LNCAP (cell line): ENCODE measurements around the gene MRTFB.

Experiments
- TF ChIP-seq, protein P1 (sequence below): fragments of 450-650 bp; IDR thresholded peaks from 2 replicates; pipeline ENCODE4 v1.5.1; 2017; ENCODE audit warnings: mild to moderate bottlenecking

Gene MRTFB

DNA sequence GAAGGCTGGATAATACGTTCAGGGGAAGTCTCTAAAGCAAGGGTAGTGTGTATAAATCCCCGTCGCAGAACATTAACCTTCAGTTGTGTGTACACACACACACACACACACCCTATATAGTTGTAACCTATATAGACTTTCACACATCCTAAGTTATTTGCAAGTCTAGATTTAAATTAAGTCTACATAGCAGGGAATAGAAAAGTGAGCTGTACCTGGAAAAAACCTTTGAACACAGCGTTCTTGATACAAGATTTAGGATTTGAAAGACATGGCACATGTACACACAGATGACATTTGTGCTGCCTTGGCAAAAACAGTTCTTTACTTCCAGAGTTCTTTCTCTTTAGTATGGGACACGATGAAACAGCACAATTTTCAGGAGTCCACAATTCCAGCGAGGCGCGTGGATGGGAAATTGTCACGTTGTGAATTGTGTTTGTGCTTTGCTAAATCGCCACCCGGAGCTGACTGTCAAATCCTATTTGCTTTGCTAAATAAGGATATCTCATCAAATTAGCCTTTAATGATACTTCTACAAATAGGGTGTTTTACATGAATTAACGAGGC, 233.9 kb downstream of the MRTFB start:
- TF ChIP-seq, protein P1, sequence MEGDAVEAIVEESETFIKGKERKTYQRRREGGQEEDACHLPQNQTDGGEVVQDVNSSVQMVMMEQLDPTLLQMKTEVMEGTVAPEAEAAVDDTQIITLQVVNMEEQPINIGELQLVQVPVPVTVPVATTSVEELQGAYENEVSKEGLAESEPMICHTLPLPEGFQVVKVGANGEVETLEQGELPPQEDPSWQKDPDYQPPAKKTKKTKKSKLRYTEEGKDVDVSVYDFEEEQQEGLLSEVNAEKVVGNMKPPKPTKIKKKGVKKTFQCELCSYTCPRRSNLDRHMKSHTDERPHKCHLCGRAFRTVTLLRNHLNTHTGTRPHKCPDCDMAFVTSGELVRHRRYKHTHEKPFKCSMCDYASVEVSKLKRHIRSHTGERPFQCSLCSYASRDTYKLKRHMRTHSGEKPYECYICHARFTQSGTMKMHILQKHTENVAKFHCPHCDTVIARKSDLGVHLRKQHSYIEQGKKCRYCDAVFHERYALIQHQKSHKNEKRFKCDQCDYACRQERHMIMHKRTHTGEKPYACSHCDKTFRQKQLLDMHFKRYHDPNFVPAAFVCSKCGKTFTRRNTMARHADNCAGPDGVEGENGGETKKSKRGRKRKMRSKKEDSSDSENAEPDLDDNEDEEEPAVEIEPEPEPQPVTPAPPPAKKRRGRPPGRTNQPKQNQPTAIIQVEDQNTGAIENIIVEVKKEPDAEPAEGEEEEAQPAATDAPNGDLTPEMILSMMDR: no peak

DNA sequence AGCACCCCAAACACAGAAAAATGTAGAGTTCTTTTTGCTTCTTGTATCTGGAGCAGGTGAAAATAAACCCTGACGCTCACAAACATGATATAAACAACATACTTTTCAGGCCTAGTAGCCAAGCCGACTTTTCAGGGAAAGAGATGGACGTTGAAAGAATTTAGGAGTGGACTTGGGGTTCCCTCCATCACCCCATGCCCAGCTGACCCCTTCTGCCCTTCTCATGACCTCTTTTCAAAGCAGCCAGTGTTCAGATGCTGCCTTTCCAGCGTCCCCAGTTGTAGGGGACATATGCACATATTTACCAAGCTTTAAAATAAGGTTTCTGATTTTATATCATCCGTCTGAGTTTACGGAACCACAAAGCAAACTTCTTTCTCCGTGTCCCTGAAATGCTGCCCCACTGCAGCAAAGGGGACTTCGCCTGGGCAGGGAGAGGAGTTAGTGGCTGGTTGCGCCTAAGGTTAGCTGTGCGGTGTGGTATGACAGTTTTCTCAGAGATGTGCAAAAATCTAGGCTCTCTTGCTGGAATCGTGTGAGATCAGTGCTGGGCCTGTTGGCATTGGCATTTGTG, 235.5 kb downstream of the MRTFB start:
- TF ChIP-seq, protein P1: no peak

DNA sequence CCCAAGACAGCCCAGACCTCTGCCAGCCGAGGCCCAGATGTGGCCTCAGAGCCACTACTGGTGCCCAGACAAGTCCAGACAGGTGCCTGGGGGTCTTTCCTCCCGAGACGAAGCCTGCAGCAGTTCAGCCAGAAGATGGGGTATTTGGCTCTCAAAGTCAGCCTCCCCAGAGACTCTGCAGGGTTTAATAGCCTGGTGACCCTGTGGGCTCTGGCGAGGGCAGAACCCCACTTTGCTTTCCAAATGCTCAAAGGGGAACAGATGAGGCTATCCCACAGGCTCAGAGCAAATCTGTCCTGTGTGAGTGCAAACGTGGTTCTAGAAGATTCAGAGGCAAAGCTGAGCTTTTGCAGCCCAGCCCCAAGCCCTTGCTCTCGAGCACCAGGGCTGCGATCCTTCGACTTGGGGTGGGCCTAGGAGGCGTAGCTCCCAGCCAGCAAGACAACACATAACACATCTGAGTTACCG, 236.0 kb downstream of the MRTFB start:
- TF ChIP-seq, protein P1: no peak

DNA sequence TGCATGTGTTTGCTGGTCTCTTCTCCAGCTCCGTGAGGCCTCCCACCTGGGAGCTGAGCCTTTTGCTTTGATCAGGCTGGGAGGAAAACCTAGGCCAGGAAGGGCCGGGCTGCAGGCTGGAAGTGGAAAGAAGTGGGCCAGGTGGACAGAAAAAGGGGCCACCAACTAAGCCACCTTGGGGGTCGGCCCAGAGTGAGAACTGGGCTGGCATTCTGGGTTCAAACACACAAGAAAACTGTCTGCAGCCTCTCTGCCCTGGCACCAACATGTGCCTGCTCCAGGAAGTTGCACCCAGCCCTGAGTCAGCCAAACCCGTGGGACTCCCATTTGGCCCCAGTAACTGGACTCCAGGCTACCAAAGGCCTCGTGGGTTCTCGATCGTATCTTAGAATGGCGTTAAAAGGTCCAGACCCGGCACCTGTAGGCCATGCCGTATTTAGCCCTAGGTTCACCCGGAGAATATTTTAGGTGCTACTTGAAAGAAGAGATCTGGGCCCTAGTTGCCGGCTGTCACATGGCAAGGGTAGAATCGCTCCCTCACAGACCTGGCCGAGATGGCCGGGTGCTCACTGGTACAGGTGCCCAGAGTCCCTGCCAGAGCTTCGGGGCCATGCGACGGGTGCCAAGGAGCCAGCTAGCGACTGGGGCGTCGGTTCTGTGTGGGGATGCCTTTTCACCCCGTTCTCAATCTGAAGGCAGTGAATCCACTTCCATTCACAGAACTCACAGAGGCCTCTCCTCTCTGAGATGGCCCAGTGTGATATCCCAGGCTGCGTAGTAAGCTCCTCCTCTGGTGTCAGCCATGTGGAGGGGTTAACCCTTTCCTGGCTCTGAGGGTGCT, 236.6 kb downstream of the MRTFB start:
- TF ChIP-seq, protein P1: no peak

DNA sequence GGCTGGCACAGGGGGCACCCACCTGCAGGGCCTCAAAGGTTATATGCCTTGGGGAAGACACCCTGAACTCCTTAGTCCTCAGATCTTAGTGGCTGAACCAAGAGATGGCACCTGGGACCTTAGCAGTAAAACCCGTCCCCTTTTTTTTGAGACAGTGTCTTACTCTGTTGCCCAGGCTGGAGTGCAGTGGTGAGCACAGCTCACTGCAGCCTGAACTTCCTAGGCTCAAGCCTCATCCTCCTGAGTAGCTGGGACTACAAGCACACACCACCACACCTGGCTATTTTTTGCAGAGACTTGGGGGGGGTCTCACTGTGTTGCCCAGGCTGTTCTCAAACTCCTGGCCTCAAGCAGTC, 237.2 kb downstream of the MRTFB start:
- TF ChIP-seq, protein P1: no peak

DNA sequence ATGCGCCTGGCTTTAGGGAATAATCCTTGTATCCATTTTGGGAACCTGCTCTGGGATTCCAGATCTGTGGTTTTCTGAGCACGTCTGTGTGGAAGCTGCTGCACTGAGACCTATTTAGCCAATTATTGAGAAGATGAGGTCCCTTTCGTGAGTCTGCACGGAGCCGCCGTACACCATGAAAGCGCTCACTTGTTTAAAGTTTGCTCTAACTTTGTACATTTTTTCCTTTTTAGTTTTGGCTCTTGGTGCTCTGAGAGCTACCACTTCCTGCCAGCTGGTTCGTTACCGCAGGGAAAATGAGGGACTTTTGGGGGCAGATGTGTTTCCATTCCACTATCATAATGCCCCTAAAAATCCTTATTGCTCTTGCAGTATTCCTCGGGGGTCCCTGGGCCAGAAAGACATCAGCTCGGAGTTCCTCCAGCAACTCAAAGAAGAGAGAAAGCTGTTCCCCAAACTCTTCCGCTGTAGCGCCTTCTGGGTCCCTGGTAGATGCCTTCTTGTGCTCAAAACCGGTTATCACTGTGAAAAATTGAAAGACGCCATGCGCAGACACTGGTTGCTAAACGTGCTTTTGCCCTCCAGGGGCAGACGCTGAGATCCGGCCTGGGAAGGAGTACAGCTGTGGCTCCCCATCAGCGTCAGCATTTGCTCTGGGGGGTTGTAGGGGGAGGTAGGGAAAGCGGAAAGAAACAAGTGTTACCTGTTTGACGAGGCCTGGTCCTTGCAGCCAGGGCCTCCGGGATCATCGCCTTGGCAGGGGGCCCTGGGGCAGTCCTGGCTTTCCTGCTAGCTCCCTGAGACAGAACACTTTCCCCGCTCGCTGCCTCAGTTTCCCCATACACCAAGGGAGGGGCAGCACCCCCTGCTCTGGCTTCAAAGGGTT, 238.1 kb downstream of the MRTFB start:
- TF ChIP-seq, protein P1: no peak; the same call in 1 of the 2 replicates

DNA sequence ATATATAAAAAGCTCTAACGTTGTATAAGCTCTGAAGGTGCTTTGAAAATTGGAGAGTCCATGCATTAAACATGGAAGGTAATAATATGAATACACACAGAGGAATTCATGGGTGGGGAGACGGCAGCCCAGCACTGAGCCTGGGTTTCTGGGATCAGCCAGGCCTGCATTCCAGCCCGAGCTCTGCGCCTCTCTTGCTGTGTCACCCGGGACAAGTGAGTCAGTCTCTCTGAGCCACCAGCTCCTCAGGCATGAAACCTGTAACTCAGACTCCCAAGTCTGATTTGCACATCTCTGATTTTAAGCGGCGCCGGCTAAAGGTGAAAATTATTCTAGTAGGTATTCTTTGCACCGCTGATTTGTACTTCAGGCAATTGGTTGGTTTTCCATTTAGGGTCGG, 238.8 kb downstream of the MRTFB start:
- TF ChIP-seq, protein P1: no peak
